Activated naive CD8-positive, alpha-beta T cell treated with anti-CD3 and anti-CD28 coated beads, Interleukin-2, amount 50 U/mL, for 16 hours (primary cell): ENCODE data around the gene KAT2A.

Experiments
- DNase-seq: peaks from one replicate; pipeline ENCODE4 v3.0.0-alpha.2; 2020; ENCODE audit warnings: low read depth, low spot score

KAT2A gene

DNA sequence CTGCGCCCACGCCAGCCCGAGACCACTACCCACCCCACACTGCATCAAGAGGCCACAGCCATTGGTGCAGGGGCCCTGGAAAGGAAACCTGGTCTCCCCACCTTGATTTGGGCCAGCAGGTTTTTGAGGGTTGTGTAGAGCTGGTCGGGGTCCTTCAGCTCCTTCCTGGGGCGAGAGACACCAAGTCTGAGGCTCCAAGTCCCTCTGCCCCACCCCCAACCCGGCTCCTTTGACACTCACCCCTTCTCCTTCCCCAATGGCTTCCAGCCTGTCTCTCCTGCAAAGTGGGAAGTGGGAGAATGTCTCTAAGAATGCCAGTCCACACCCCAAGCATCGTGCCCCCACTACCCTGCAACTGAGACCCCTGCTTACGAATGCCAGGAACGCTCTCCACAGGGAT is 7.0 kb downstream of the KAT2A start:
- DNase-seq: no peak

DNA sequence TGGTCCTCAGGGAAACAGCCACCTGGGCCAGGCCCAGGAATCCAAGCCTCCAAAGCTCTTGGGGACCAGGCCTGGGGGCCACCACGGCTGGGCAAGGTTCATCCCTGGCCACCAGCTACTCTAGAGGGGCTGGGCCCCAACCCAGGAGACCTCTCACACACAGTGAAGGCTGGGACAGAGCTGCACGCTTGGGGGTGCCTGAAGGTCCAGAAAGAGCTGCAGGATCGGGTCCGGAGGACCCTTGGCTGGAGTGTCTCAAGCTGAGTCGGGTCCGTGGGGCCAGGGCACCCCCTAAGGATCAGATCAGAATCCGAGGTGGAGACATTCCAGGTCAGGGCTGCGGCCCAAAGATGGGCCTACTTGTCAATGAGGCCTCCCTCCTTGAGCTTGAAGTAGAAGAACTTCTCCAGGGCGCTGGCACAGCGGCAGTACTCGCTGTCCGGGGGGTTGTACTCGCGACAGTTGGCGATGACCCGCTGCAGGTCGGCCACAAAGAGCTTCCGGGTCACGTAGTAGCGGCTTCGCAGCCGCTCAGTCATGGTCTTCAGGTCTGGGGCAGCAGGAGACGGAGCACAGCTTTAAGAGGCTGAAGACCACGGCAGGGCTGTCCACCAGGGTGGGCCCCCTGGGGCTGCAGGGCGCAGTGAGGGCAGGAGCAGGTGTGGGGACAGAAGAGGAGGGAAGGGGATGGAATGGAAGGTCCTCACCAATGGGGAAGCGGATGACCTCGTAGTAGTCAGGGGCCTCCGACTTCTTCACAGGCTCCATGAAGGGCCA is 7.7 kb downstream of the KAT2A start:
- DNase-seq: no peak

DNA sequence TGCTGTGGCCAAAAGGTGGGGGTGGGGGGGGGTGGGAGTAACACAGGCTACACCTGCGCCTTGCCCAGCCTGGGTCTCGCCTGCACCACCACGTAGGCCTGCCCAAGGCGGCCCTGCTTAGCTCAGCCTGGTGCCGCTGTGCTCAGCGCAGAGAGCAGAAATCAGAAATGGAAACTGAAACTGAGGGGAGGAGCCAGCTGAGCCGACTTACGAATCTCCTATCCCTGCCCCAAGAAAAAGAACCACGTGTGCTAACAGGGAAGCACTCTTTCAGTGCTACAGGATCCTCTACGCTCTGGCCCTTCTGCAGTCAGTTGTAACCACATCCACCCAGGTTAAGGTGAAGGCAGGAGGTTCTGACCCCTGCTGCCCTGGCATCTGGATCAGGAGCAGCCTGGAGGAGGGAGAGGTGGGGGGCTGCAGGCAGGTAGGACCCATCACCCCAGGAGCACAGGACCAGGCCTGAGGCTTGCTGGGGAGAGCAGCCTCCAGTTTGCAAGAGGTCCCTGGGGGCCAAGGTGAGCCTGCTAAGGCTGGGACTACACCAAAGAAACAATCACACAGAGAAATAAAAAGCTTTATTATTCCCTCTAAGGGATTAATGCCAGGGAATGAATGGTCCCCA is 8.5 kb downstream of the KAT2A start, which contains the start of gene DHX58:
TSS of gene DHX58 (minus strand) at position 163 of the 625 bp plus-strand sequence. CDS start 822 bp downstream, outside the sequence.
- DNase-seq: peak; percentile 58

DNA sequence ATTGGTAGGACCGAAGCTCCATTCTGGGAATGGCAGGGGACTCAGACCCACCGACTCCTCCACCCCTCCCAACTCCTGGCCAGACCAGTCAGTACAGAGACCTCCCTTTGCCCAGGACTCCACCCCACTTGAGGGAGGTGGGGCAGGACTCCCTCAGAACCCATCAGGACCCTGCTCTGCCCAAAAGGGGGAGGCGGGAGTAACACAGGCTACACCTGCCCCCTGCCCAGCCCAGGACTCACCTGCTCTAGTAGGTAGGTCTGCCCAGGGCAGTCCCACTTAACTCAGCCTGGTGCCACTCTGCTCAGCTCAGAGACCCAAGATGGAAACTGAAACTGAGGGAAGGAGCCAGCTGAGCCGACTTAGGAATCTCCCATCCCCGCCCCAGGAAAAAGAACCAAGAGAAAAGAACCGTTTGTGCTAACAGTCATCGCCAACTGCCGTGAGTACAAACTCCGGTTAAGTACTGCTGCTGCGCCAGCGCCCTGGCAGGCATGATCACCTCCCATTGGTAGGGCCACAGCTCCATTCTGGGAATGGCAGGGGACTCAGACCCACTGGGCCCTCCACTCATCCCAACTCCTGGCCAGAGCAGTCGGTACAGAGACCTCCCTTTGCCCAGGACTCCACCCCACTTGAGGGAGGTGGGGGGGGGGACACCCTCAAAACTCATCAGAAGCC is 9.2 kb downstream of the KAT2A start:
- DNase-seq: no peak

DNA sequence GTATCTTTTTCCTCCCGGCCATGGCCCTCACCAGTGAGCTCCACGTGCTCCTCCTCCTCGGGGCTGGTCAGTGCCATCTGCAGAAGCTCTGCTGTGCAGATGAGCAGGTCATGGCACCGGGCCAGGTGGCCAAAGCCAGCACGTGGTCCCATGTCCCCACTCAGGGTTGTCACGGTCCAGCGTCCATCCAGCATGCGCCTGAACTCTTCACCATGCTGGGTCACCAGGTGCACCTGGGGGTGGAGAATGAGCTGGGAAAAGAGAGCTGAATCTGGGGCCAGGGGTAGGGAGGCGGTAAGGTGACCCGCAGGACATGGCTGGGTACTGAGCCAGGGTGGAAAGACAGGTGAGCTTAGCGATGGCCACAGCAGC is 9.9 kb downstream of the KAT2A start:
- no peak for DNase-seq

DNA sequence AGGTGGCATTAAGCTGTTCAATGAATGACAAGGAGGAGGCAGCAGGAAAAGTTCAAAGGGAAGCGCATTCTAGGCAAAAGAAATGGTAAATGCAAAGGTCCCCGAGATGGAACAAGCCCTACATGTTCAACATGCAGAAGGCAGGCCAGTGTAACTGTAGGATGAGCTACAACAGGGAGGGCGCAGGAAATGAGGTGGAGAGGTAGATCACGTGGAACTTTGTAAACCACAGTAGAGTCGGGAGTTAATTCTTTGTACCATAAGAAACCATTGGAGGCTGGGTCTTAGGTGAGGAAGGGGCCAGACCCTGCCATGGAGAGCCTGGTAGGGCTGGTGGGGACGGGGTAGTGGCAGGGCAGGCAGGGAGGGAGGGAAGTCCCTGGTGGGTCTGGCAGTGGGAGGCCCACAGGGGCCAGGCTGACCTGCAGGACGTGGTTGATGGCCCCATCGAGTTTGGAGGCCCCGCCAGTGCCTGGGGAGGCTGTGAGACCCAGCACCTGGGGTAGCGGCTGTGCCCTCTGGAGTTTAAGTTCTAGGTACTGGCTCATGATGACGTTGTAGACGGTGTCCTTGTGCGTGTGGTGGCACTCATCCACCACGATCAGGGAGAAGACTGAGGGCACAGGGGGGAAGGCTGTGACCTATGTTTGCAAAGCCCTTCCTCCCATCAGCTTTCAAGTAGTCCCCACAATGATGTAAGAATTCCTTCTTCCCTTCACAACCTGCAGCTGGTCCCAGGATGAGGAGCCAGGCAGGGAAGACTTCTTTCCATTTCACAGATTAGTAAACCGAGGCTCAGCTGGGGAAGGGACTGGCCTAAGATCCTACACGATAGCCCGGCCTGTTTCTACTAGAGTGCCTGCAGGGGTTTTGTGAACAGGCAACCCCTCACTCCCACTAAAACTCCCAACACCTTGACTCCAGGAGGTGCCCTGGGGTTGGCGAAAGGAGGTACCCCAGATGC is 10.6 kb downstream of the KAT2A start:
- no peak for DNase-seq

DNA sequence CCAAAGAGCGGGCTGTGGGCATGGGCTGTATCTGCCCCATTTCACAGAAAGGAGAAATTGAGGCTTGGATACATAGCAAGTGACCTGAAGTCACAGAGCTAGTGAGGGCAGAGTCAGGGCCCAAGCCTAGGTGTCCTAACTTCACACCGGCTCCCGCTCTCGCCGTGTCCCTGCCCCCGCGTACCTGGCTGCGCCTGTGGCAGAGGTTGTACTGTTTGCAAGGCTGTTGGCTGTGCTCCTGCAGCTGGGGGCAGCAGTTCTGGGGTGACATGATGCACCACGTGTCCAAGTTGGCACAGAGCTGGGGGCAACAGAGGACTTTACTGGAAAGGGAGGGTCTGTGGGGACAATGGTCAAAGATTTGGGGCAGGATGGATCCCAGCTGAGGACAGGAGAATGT is 12.1 kb downstream of the KAT2A start:
- no peak for DNase-seq

DNA sequence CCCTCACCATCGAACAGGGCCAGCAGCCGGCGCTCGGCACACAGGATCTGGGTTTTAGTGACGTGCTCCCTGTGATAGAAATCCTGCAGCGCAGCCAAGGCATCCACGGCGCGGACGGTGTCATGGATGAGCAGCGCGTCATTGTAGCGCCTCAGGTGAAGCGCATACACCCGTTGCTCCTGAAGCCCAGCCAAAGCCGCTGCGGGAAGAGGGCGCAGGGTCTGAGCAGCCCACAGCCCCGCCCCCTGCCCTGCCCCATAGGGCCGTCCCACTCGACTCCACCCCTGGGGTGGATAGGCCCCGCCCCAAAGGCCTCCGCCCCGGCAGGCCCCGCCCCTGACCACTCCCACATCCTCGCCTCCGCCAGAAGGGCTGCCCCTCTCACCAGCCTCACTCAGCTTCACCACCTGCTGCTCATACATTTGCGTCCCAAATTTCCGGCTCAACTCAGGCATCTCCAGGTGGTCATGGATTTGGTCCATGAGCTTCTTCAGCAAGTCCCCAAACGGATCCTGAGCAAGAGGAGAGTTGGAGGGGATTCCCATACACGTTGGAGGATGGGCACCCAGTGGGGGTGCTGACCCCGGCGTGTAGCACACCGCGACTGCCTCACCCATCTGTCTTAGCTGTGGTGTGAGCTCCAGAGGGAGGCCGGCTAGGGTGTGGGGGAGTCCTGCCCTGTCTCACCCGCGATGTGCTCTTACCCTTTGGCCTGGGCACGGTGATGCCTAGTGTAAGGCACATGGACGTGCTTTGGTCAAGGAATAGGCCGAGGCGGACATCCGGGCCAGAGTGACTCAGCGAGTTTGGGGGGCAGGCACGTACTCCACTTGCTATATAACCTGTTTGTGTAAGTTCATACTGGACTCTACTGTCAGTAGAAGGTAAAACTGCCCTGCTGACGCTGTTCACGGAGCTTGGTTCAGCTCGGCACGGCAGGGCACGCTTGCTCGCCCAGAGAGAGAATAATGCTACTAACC is 13.3 kb downstream of the KAT2A start:
- peak; percentile 84 for DNase-seq

DNA sequence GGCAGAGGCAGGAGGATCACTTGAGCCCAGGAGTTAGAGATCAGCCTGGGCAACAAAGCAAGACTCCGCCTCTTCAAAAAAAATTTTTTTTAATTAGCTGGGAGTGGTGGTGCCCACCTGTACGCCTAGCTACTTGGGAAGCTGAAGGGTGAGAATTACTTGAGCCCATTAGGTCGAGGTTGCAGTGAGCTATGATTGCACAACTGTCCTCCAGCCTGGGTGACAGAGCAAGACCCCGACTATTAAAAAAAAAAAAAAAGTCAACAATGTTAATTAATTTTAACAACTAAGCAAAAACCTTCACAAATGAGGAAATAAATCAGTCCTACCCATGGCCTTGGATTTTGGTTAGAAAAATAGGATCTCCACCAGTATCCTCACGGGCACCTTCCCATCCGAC is 14.0 kb downstream of the KAT2A start:
- DNase-seq: no peak

DNA sequence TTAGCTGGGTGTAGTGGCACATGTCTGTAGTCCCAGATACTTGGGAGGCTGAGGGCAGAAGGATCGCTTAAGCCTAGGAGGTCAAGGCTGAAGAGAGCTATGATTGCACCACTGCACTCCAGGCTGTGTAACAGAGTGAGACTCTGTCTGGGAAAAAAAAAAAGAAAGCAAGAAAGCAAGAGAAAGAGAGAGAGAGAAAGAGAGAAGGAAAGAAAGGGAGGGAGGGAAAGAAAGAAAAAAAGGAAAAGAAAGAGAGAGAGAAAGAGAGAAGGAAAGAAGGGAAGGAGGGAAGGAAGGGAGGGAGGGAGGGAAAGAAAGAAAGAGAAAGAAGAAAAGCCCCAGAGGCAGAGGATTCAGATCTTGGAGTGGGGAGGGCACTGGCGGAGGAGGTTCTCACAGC is 15.2 kb downstream of the KAT2A start:
- no peak for DNase-seq

DNA sequence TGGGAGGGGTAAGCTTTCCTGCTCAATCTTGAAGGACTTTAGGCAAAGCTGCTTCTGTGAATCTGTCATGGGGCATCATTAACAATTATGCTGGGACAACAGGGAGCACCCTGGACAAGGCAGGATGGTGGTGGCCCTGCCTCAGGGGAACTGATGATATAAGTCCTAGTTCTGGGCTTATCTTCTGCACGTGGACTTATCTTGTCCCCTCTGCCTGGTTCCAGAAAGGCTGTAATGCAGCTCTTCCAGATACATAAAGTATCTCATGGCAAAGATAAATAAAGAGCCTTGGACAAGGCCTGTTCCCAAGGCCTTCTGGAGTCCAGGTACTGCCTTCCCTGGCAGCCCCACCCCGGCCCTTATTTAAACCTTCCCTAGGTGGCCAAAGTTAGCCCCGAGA is 16.9 kb downstream of the KAT2A start:
- DNase-seq: no peak

DNA sequence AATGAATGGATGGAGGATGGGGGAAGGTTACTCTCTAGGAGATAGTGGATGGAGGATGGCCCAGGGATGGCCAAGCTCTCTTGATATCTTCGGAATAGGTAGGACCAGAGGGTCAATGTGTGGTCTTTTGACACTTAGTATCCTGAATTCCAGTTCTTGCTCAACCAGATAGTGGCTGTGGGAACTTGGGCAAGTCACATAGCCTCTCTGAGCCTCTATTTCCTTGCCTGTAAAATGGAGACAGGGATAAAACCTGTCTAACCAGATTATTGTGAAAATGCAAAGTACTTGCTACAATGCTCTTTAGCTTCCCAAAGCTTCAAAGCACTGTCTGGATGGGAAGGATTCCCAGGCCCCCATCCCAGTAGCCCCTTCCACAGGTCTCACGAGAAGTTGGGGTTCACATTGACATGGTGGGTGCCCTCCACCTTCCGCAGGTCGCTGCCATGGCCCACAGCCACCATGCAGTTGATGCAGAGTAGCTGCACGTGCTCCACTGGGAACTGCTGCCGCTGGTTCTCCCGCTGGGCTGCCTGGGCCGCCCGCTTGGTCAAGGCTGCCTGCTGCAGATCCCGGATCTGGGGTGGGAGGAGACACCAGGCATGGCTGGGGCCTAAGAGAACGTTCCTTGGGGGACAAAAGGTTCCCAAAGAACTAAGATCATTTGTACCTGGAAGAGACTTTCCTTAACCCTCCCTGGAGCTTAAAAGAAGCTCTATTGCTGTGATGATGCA is 17.8 kb downstream of the KAT2A start:
- no peak for DNase-seq

DNA sequence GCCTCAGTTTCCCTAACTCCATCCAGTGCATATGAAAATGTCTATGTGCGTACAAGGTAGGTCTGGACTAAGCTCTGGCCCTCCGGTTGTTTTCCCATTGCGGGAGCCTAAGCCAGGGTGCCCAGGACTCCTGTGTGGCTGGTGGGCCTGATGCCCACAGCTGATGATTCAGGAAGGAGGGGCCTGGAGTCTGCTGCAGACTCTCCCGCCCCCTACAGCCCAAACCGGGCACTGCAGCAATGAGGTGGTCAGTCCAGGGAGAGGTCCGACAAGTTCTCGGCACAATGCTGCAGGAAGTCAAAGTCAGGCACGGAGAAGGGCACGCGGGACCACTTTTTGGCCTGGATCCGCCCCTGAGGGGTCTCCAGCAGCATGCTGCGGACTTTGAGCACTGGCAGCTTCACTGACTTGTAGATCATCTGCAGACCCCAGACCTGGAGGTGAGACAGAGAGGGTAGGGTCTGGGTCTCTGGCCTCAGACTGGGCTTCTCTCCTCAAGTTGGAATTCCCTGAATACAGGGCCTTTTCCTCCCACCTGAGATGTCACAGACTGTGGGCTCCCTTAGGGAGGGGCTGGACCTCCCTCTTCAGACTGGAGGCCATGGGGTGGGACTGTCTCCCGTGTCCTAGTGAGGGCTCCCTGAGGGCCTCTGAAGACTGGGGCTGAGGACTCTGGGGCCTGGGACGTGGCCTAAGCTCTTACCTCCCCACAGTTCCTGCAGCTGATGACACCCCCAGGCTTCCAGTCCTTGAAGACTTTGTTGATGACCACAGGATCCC is 19.5 kb downstream of the KAT2A start:
- DNase-seq: peak; percentile 32

DNA sequence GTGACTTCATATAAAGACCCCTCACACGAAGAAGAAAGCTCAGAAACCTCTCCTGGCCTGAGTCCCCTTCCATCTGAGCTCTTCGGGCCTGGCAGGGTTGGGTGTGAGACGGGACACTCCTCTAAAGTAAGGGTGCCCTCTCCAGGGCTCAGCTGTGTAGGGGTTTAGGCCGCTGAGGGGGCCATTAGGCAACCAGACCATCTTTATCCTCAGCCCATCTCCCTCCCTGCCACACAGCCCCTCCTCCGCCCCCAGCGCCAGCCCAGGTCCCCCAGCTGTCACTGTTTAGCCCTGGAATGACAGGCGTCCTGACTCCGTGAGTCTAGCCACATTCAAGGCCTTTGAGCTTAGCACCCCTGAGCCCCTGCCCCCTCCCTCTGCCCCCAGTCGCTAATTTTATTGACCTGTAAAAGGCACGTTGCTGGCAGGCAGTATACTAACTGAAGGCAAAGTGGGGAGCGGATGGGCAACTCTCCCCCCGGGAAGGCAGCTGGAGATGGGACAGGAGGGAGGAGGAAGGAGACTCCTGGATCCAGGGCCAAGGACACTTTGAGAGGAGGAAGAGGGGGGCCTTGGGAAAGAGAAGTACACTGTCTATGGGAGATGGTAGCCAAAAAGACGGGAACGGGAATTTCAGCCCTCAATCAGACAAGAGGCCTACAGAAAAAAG is 22.3 kb downstream of the KAT2A start:
- no peak for DNase-seq

DNA sequence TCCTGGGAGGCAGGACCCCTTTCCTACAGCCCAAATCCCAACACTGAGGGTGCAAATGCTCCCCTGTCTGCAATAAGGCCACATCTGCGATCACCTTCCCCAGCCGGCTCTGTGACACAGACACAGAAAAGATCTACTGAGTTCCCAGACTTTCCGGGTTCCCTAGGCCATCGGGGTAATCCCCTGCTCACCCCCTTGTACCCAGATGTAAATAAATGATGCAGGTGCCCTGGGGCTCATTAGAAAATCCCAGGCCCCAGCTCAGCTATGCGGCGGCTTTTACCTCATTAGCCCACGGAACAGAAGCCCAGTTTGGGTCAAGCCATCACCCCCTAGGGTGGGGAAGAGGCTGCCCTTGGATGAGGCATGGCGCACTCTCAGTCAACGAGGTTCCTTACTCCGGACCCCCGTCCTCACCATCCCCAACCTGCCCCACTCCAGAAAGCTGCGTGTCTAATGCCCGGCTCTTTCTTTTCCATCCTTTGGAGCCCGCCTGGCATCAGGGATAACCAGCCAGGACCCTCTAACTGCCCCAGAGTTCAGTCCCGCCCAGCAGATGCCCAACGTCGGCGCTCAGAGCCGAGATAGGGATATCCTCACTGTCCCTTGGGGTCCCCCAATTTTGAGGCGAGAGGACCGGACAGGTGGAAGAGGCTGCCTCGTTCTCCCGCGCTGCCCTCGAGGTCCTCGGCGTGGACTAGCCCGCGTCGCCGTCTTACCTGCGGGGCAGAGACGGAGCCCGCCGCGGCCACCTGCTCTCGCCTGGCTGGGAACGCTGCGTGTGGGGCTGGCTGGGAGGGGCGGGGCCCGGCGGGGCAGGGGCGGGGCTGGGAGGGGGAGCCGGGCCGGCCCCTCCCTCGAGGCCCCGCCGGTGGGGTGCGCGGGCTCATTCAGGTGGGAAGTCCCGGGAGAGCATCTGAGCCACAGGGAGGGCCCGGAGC is 23.2 kb downstream of the KAT2A start, which contains the start of gene ZNF385C:
TSS of gene ZNF385C (minus strand) at position 783 of the 941 bp plus-strand sequence. CDS start 35,417 bp downstream, outside the sequence.
- DNase-seq: peak; percentile 25

DNA sequence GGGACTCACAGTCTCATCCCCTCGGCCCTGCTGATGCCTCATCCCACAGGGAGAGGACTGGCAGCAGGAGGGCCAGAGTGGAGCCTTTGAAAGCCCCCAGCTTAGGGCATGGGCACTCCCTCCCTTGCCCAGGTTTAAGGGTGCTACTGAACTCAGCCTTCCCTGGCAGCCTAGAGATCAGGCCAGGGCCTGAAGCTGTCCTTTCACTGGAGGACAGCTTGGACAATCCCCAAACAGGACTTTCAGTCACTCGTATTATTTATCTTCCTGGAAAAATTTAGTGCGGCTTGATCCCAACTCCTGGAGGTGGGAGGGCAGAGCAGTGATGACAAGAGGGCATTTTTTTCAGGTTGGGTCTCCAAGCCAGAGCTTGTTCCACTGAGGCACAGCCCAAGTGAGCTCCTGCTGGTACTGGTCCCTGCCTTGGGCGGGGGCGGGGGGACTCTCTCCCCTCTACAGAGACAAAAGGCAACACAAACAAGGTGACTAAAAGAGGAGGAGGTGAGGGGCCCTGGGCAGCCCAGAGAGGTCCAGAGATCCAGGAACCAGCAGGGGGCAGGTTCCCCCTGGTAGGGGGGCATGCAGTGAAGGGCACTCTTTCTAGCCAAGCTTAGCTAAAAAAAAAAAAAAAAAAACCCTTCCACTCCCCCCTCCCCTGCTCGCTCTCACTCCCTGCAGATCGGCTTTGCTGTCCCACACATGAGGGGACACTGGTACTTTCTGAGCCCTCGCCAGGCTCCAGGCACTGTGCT is 24.6 kb downstream of the KAT2A start:
- DNase-seq: no peak
